Endodermal cell (in vitro differentiated cells): Measurements from ENCODE around the gene RPS6KC1. TPM values are rescaled to one million over a fixed set of nuclear protein-coding genes. Genes with fewer than 3 reads are reported as not detected.

Experiments used
- DNase-seq: peaks from one replicate; pipeline ENCODE4 v3.0.0-alpha.2; 2017
- H3K27ac ChIP-seq: 2 replicates; pipeline ENCODE4 v1.5.1; 2013; ENCODE audit warnings: mild to moderate bottlenecking, low read depth, low read length, moderate library complexity
- H3K27me3 ChIP-seq: 2 replicates; pipeline ENCODE4 v1.6.1; 2013; ENCODE audit warnings: mild to moderate bottlenecking, low read length, moderate library complexity; ENCODE audit not compliant: insufficient read depth, control insufficient read depth, poor library complexity, severe bottlenecking
- H3K36me3 ChIP-seq: 2 replicates; pipeline ENCODE4 v1.7.0; 2013; ENCODE audit warnings: mild to moderate bottlenecking, low read length, moderate library complexity; ENCODE audit not compliant: control insufficient read depth, insufficient read depth
- H3K4me1 ChIP-seq: one replicate; pipeline ENCODE4 v1.7.0; 2013; ENCODE audit warnings: low read length; ENCODE audit not compliant: control insufficient read depth, insufficient read depth
- H3K4me3 ChIP-seq: 2 replicates; pipeline ENCODE4 v1.5.1; 2013; ENCODE audit warnings: mild to moderate bottlenecking, low read length, moderate library complexity
- H3K9ac ChIP-seq: 2 replicates; pipeline ENCODE4 v1.6.1; 2013; ENCODE audit warnings: mild to moderate bottlenecking, low read length, moderate library complexity; ENCODE audit not compliant: poor library complexity, severe bottlenecking; ENCODE audit errors: extremely low read depth
- H3K9me3 ChIP-seq: 2 replicates; pipeline ENCODE4 v1.6.1; 2013; ENCODE audit warnings: mild to moderate bottlenecking, low read length, moderate library complexity; ENCODE audit not compliant: control insufficient read depth
- H3K27ac Mint-ChIP-seq: 2 replicates; pipeline ENCODE4 v1.8.0; 2020; ENCODE audit warnings: mixed read lengths
- H3K27me3 Mint-ChIP-seq: 2 replicates; pipeline ENCODE4 v1.8.0; 2021; ENCODE audit warnings: mild to moderate bottlenecking, mixed read lengths; ENCODE audit not compliant: insufficient read depth
- H3K36me3 Mint-ChIP-seq: 2 replicates; pipeline ENCODE4 v1.8.0; 2020; ENCODE audit warnings: low read depth, mixed read lengths
- H3K4me1 Mint-ChIP-seq: 2 replicates; pipeline ENCODE4 v1.8.0; 2020; ENCODE audit warnings: mixed read lengths
- H3K4me3 Mint-ChIP-seq: 2 replicates; pipeline ENCODE4 v1.8.0; 2020; ENCODE audit warnings: mild to moderate bottlenecking, moderate library complexity, mixed read lengths
- H3K9me3 Mint-ChIP-seq: 2 replicates; pipeline ENCODE4 v1.8.0; 2020; ENCODE audit warnings: mild to moderate bottlenecking, mixed read lengths
- CTCF ChIP-seq: fragments of 200-600 bp; sonication (generic); conservative IDR thresholded peaks from 2 replicates; pipeline ENCODE4 v1.5.0; 2021; ENCODE audit warnings: antibody characterized with exemption, mild to moderate bottlenecking
- WGBS, 2 experiments: methylation state at CpG; one replicate each; pipeline versions ENCODE4 v1.1.5 to v1.1.7; 2013; ENCODE audit warnings: missing lambda C conversion rate in 2 of 2, mixed read lengths in 1 of 2; ENCODE audit not compliant: insufficient coverage in 1 of 2, insufficient read length in 1 of 2; 5-methylcytosine and 5-hydroxymethylcytosine counted together
- total RNA-seq, 2 donors: library from RNA; stranded (reverse); fragmentation: NEBNext Ultra II Directional in 1 of 2; extraction: Animal tissue kit (Norgen Biotek cat#: 25700) in 1 of 2; gene quantifications; 2 replicates in 1 of 2; 3 replicates in 1 of 2; pipeline ENCODE4 v1.2.1, GENCODE V29; 2021

RPS6KC1 gene
- total RNA-seq, 2 donors from 2014 or later: 31.4 to 36.3 TPM

GRCh38 chr1:213089924-213090677 is 39.1 kb downstream of the RPS6KC1 start:
- no peak overlapping the region for H3K27ac ChIP-seq
- no peaks in the 10 kb centered on the region for H3K4me1 ChIP-seq
- H3K36me3 Mint-ChIP-seq: peaks cover 39% of the 10 kb centered on the region
- peaks cover 26% of the 10 kb centered on the region for H3K4me1 Mint-ChIP-seq
- no peak for TF ChIP-seq CTCF
- no peak overlapping the region for H3K9ac ChIP-seq
- H3K9me3 ChIP-seq: no peaks in the 10 kb centered on the region
- peaks cover 43% of the 10 kb centered on the region for H3K36me3 ChIP-seq
- H3K4me3 Mint-ChIP-seq: no peak overlapping the region
- no peak for DNase-seq
- no peak overlapping the region for H3K4me3 ChIP-seq
- H3K9me3 Mint-ChIP-seq: no peaks in the 10 kb centered on the region
- H3K27ac Mint-ChIP-seq: no peak overlapping the region
- no peaks in the 10 kb centered on the region for H3K27me3 Mint-ChIP-seq
- H3K27me3 ChIP-seq: no peaks in the 10 kb centered on the region

- 93 to 100% methylated on average over 1 to 3 of the region's 3 CpGs for WGBS, 2 experiments
- H3K27me3 Mint-ChIP-seq: no peaks in the 10 kb centered on the region
- peaks cover 14% of the 10 kb centered on the region for H3K4me1 Mint-ChIP-seq
- no peak for TF ChIP-seq CTCF
- no peak overlapping the region for H3K9ac ChIP-seq
- no peaks in the 10 kb centered on the region for H3K4me1 ChIP-seq
- DNase-seq: no peak
- H3K27me3 ChIP-seq: no peaks in the 10 kb centered on the region
- H3K27ac ChIP-seq: no peak overlapping the region
- no peak overlapping the region for H3K27ac Mint-ChIP-seq
- H3K9me3 ChIP-seq: peaks cover 18% of the 10 kb centered on the region
- H3K4me3 Mint-ChIP-seq: no peak overlapping the region
- no peak overlapping the region for H3K4me3 ChIP-seq
- peaks cover 25% of the 10 kb centered on the region for H3K36me3 ChIP-seq
- peaks cover 4% of the 10 kb centered on the region for H3K9me3 Mint-ChIP-seq
- H3K36me3 Mint-ChIP-seq: peaks cover 46% of the 10 kb centered on the region
Observed at GRCh38 chr1:213094446-213094845, 43.4 kb downstream of the RPS6KC1 start.

- Histone ChIP-seq H3K4me3 (no peak overlapping the region), H3K27ac (no peak overlapping the region), H3K27me3 (no peaks in the 10 kb centered on the region), H3K36me3 (peaks cover 28% of the 10 kb centered on the region), H3K9ac (no peak overlapping the region), H3K9me3 (peaks cover 23% of the 10 kb centered on the region), H3K4me1 (no peaks in the 10 kb centered on the region)
- Mint-ChIP-seq H3K4me1 (peaks cover 14% of the 10 kb centered on the region), H3K27me3 (no peaks in the 10 kb centered on the region), H3K36me3 (peaks cover 48% of the 10 kb centered on the region), H3K9me3 (peaks cover 5% of the 10 kb centered on the region), H3K4me3 (no peak overlapping the region), H3K27ac (no peak overlapping the region)
- no peak for TF ChIP-seq CTCF
- 100% methylated on average over 1 of the region's 1 CpG; no CpG with 5 or more reads in 1 of the 2 experiments for WGBS, 2 experiments
- no peak for DNase-seq
Observed at GRCh38 chr1:213095467-213095866, 44.4 kb downstream of the RPS6KC1 start.
